GM19395 (cell line): ENCODE data around the gene DEPDC5.
"Not testable (repeated sequence)": the region's sequence is repeated elsewhere in the genome, so short reads cannot be mapped to it uniquely, and the experiment has no call there.

Source experiments
- ATAC-seq: cut with Tn5 transposase; IDR thresholded peaks from one replicate; pipeline ENCODE4 v1.9.1; 2021; ENCODE audit warnings: mild to moderate bottlenecking, moderate library complexity; ENCODE audit not compliant: unreplicated experiment

Gene DEPDC5

DNA sequence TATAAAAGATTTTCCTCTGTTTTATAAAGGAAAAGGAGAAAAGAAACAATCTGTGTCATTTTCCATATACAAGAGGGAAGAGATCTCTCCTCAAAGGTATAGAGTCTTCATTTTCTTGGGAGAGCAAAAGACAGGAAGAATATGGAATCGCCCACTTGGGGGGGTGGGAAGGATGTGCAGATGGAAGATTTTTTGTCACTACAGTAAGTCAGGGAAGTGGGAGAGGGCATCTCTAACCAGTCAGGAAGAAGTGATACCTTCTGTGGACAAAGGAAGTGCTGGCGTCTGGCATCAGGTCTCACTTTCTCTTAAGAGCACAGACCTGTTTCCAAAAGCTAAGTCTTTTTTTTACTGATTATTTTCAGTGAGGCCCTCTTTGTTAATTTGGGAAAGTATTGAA, 5.3 kb upstream of the DEPDC5 start:
- ATAC-seq: no peak

DNA sequence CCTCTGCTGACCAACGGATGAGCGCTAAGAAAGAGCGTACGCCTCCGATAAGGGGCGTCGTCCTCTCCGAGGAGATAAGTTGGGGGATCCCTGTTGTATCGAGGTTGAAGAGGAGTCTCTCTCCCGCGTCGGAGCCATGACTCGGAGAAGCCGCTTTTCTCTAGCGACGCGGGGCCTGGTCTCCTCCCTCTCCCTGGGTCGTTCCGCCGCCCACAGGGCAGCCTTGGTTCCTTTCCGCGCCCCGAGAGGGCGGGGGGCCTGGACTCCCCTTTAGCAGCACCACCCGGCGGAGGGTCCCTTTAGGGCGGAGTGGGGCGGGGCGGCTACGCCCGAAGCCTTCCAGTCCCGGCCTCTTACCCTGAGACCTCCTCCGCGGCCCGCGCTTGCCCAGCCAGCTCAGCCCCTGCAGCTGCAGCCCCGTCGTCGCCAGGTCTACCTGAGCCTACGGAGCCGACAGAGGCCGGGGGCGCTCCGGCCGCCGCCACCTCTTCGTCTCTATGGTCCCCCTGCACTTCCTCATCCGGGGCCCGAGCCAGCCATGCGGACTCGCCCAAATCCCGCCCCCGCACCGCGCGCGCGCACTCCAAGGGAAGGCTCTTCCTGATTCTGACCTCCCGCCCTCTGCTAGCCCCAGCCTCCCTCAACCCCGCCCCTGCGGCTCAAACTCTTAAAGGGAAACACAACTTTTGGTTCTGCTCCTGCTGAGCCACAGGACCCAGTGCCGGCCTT, 4.0 kb upstream of the DEPDC5 start, which contains the start of gene PRR14L:
Gene PRR14L, minus strand, starts transcription at position 497 of the 729 bp plus-strand sequence. CDS start 11,272 bp downstream, outside the sequence.
- peak; percentile 54 for ATAC-seq

DNA sequence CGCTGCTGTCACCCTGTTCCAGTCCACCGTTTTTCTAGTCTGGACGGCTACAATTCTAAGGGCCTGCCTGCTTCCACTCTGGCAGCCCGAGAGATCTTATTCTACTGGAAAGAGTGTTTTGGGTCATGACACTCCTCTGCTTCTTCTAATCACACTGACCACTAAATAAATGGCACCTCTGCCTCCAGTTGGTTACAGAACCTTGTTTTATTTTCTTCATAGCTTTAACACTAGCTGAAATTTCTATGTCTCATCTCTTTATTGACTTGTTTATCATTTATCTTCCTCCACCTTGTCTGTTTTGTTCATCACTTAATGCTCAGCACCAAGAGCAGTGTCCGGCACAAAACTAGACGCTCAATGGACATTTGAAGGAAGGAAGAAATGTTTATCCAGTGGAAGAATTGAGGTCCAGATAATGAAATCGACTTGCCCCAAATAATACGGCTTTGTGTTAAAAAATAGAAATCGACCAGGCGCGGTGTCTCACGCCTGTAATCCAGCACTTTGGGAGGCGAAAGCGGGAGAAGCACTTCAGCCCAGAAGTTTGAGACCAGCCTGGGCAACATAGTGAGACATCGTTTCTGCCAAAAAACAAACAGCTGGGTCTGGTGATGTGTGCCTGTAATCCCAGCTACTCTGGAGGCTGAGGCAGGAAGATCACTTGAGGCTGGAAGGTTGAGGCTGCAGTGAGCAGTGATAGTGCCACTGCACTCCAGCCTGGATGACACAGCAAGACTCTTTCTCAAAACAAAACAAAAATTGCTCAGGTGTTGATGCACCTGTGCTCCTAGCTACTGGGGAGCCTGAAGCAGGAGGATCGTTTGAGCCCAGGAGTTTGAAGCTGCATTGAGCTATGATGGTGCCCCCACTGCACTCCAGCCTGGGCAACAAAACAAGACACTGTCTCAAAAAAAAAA, 3.2 kb upstream of the DEPDC5 start:
- no peak for ATAC-seq

DNA sequence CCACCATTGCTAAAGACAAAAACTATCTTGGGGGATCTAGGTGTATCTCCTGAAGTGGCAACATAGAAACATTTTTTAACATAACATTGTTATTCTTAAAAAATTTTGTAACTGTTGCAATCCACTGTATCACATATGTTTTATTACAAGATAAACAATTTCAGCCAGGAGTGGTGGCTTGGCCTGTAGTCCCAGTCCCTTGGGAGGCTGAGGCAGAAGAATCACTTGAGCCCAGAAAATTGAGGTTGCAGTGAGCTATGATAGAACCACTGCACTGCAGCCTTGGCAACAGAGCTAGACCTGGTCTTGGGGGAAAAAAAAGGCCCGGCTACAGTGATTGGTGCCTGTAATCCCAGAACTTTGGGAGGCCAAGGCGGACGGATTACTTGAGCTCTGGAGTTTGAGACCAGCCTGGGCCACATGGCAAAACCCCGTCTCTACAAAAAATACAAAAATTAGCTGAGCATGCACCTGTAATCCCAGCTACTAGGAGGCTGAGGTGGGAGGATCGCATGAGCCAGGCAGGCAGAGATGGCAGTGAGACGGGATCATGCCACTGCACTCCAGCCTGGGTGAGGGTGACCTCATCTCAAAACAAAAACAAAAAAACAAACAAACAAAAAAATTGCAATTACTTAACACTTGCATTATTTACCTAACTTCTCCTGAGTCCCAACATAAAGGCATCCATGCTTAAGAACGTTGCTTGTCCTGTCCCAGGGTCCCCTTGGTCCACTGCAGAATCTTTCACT, 1.5 kb upstream of the DEPDC5 start:
- ATAC-seq: no peak

DNA sequence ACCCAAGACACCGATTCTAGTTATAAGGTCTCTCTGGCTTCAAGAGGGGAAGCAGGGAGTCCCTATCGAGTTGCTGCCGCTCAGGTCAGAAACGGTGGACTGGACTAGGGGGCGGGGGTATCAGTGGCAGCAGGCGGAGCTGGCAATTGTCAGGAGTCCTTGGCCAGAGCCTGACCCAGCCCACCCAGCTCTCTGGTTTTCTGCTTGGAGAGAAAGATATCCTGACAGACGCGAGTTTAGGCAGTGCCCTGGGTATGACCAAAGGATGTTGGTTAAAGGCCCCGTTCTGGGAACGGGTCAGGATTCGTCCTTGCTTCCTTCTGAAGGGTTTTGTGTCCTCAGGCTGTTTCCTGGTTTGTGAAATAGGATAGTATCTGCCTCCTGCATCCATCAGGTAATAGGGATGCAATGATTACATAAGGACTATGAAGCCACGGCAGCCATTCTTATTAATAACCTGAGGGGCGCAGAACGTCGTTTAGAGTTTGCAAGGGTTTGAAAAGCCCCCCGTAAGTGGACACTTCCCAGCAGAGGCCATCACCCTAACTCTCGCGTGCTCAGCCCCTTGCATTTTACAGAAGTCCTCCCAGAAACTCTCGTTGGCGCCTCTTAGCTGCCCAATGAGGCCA, 700 bp upstream of the DEPDC5 start:
- ATAC-seq: peak; percentile 12

DNA sequence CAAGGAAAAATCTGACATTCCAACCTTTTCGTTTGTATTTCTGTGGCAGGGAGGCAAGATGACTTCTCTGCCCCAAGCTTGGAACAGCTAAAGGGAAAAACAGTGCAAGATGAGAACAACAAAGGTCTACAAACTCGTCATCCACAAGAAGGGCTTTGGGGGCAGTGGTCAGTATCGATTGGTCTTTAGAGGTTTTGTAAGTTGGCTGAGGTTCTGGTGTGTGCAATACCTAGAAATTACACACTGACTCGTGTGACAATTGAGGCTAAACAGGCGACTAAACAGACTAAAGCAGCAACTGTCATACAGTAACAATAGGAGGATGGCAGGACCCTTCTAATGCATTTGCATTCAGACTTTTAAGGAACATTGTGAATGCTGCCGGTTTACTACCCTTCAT, 994 bp downstream of the DEPDC5 start:
- ATAC-seq: no peak

DNA sequence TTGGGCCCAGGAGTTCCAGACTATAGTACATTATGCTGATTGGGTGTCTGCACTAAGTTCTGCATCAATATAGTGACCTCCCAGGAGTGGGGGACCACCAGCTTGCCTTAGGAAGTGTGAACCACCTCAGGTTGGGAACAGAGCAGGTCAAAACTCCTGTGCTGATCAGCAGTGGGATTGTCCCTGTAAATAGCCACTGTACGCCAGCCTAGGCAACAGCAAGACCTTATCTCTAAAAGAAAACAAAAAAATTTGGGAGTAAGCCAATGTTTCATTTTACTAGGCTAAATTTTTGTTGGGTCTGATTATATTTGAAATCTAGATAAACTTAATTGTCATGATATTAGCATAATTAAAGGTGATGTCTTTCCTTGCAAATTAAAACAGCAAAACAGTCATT, 3.4 kb downstream of the DEPDC5 start:
- no peak for ATAC-seq

DNA sequence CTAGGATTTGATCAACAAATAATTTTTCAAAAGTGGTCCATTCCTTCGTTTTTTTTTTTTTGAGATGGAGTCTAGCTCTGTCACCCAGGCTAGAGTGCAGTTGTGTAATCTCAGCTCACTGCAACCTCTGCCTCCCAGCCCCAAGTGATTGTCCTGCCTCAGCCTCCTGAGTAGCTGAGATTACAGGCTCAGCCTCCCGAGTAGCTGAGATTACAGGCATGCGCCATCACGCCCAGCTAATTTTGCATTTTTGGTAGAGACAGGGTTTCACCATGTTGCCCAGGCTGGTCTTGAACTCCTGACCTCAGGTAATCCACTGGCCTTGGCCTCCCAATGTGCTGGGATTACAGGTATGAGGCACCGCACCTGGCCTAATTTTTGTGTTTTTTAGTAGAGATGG, 5.0 kb downstream of the DEPDC5 start:
- ATAC-seq: not testable (repeated sequence)

DNA sequence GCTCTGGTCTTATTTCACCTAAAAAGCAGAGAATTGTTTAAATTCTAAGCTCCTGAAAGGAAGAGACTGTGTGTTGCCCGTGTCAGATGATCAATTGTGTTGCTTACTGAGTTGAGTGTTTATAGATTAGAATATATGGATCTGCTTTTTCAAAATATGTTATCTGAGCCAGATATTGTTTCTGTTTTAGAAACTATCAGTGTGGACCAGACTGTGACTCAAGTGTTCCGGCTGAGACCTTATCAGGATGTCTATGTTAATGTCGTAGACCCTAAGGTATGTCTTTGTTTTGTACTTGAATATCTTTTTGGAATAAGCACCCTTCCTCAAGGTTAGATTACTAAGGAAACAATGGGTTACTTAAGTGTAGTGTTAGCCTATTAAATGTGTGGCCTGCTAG, 11.0 kb downstream of the DEPDC5 start:
- no peak for ATAC-seq

DNA sequence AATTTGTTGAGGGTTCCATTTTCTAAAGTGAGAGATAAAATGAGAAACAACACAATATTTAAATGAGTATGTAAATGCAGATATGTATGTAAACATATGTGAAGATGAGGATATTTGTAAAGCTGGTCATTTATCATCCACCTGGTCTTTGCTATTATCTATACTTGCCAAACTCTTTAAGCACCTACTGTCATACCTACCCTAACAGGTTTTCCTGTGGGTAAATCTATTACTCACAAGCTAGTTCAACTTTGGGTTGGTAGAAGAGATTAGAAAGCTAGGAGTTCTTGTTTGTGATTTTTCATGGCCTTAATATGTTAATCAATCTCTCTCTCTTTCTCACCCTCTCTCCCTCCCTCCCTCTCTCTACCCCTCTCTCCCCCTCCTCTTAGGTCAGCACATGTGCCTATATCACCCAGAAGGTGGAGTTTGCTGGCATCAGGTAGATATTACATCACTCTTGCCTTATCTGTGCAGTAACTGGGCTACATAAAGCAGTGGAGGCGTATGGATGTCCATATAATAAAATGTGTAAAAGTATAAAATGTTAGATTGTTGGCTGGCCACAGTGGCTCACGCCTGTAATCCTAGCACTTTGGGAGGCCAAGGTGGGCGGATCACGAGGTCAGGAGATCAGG, 14.7 kb downstream of the DEPDC5 start:
- ATAC-seq: no peak

DNA sequence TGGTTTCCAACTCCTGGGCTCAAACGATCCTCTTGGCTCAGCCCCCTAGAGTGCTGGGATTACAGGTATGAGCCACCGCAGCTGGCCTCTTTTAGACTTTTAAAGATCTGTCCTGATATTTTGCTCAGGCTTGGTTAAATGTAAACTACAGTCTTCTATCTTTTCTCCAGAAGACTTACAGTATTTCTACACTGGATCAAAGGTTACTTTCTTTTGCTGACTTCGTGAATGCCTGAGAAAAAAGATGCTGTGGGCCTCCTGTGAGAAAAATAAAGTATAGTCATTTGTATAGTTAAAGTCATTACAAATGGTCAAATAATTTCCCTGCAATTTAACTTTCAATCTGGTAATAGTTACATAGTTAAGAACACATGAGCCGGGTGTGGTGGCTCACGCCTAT, 19.6 kb downstream of the DEPDC5 start:
- ATAC-seq: no peak

DNA sequence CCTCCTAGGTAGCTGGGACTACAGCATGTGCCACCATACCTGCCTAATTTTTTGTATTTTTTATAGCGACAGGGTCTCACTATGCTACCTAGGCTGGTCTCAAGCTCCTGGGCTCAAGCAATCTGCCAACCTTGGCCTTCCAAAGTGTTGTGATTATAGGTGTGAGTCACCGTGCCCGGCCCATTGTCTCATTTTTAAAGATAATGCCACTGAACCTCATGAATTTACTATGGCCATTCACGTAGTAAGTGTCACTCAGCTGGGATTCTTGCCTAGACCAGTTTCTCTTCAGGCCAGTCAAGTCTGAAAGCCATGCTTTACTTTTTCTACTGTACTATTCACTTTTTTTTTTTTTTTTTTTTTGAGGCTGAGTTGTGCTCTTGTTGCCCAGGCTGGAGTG, 22.4 kb downstream of the DEPDC5 start:
- ATAC-seq: no peak

DNA sequence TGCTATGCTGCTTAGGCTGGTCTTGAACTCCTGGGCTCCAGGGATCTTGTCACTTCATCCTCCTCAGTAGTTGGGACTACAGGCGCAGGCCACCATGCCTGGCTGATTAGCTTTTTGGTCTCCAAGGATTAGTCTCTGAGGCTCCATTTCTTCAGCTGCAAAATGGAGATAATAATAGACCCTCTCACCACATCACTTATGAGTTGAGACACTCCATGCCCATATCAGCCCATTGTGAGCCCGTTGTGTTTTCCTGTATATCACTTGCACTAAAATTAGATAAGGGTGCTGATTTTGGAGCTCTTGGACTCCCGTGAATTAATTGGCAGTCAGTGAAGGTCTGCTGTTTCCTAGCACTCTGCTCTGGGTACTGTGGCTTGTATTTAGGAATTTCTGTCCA, 36.0 kb downstream of the DEPDC5 start:
- no peak for ATAC-seq

DNA sequence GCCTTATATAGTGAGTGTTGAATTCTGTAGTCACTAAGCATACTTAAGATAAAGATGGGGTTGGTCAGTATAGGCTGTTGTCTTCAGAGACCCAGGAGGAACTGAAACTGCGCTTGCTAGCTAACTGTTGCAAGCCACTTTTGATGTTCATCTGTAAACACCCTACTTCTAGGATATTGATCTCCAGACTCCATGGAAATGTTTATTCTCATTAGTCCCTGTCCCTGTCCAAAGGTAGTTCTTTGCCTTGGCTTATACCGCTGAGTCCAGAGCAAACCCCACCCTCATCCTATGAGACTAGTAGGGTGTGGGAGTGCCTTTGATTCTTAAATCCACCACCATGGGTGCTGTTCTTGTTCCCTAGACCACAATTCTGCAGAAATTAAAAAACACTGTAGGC, 36.4 kb downstream of the DEPDC5 start:
- ATAC-seq: peak; percentile 65

DNA sequence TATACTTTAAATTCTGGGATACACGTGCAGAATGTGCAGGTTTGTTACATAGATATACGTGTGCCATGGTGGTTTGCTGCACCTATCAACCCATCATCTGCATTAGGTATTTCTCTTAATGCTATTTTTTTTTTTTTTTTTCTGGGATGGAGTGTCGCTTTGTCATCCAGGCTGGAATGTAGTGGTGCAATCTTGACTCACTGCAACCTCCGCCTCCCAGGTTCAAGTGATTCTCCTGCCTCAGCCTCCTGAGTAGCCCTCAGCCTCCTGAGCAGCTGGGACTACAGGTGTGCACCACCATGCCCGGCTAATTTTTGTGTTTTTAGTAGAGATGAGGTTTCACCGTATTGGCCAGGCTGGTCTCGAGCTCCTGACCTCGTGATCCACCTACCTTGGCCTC, 45.5 kb downstream of the DEPDC5 start:
- ATAC-seq: not testable (repeated sequence)

DNA sequence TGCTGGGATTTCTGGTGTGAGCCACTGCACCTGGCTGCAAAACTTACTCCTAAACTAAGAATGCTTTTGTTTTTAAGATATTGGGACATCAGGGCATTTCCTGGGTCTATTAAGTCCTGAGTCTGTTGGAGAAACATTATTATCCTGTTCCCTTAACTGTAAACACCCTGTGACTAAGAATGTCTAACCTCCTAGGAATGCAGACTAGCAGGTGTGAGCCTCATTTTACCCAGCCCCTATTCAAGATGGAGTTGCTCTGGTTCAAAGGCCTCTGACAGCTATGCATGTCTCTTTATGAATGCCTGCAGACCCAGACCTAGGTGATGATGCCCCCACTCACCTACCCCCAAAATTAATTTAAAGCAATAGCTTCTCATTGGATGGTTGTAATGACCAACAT, 46.2 kb downstream of the DEPDC5 start:
- no peak for ATAC-seq

DNA sequence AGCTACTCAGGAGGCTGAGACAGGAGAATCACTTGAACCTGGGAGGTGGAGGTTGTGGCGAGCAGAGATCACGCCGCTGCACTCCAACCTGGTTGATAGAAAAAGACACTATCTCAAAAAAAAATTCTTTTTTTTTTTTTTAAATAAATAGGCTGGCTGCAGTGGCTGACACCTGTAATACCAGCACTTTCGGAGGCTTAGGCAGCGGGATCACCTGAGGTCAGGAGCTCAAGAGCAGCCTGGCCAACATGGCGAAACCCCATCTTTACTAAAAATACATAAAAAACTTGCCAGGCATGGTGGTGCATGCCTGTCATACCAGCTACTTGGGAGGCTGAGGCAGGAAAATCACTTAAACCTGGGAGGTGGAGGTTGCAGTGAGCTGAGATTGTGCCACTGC, 47.0 kb downstream of the DEPDC5 start:
- not testable (repeated sequence) for ATAC-seq

DNA sequence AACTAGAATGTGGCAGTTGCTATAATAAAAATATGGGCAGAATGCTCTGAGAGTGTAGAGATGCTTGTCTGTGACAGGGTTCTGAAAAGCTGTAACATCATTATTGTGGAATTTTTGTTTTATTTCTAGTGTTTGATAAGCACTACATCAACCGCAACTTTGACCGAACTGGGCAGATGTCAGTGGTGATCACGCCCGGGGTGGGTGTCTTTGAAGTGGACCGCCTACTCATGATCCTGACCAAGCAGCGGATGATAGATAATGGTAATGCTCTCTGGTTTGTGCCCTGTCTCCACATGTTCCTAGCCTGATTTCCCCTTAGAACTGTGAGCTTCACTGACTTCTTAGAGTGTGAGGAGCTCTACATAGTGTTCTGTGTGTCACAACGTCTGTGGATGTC, 48.8 kb downstream of the DEPDC5 start:
- ATAC-seq: no peak

DNA sequence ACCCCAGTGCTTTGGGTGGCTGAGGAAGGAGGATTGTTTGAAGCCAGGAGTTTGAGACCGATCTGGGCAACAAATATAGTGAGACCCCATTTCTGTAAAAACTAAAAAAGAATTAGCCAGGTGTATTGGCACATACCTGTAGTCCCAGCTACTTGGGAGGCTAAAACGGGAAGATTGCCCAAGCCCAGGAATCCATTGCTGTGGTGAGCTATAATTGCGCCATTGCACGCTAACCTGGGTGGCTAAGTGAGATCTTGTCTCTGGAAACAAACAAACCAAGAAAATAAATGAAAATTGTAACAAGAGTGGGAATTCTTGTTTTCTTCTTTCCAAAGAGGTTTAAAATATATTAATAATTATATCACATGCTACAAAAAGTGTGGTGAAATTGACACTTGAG, 52.9 kb downstream of the DEPDC5 start:
- no peak for ATAC-seq

DNA sequence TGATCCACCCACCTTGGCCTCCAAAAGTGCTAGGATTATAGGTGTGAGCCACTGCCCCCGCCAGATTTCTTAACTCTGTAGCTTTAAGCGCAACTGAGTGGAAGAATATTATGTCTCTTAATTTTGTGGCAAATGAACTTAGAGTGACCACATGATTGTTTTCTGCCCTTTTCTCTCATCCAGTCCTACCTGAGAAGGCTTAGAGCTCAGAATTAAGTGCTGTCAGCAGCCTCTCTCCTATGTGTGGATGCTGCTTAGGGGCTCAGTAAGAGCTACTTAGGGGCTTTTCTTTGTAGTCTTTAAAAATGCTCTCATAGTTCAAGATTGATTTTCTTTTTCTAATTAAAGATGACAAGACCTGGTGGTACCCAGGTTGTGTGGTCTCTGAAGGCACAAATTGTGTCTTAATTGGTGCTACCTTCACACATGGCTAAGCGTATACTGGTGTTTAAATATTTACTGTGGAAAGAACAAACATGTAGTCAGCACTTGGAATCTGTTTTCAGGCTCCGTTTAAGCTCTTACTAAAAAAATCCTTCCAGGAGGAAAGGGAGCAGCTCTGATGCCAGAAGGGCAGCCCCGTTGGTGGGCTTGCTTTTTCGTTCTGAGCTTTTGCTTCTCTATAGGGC, 59.3 kb downstream of the DEPDC5 start:
- no peak for ATAC-seq
